Right cardiac atrium (tissue), 5 donors: Measurements from ENCODE around the gene ADORA2B. TPM values are rescaled to one million over a fixed set of nuclear protein-coding genes. Genes with fewer than 3 reads are reported as not detected.

Experiments
- ATAC-seq, 2 donors: fragments of 200-7000 bp; cut with Tn5 transposase; one replicate each; pipeline versions ENCODE4 v1.8.0 to v1.9.1; 2020; ENCODE audit warnings: moderate library complexity in 2 of 2, mild to moderate bottlenecking in 1 of 2
- DNase-seq, 3 donors: peaks; one replicate each; pipeline ENCODE4 v3.0.0-alpha.2; 2020
- H3K27ac ChIP-seq: one replicate; pipeline ENCODE4 v1.5.1; 2013; ENCODE audit warnings: mild to moderate bottlenecking, low read length, control low read depth, moderate library complexity
- H3K27me3 ChIP-seq: one replicate; pipeline ENCODE4 v1.6.1; 2013; ENCODE audit not compliant: control insufficient read depth, insufficient read depth
- H3K4me1 ChIP-seq: one replicate; pipeline ENCODE4 v1.6.1; 2013; ENCODE audit warnings: low read length; ENCODE audit not compliant: control insufficient read depth, insufficient read depth
- H3K4me3 ChIP-seq: one replicate; pipeline ENCODE4 v1.5.1; 2013; ENCODE audit warnings: low read length, control low read depth
- H3K9me3 ChIP-seq: one replicate; pipeline ENCODE4 v1.6.1; 2013; ENCODE audit warnings: low read length; ENCODE audit not compliant: control insufficient read depth
- WGBS: extraction: QIAGEN DNeasy Blood & Tissue Kit; methylation state at CpG from one replicate; pipeline ENCODE4 v1.1.7; 2013; 5-methylcytosine and 5-hydroxymethylcytosine counted together
- intact Hi-C, 4 donors: fragments of 100-400 bp; cut with DNase I; formaldehyde crosslinking; loops; one replicate each; pipeline versions ENCODE4 v1.11.0 to v1.14.0; 2022 to 2023
- polyA plus RNA-seq: library from polyadenylated mRNA; stranded (reverse); fragments of 200-250 nt; gene quantifications from one replicate; pipeline ENCODE4 v1.2.3, GENCODE V29; 2013
- total RNA-seq, 4 donors: library from RNA; stranded (reverse); fragmentation: NEBNext Ultra II Directional; extraction: Animal tissue kit (Norgen Biotek cat#: 25700); gene quantifications; one replicate each; pipeline ENCODE4 v1.2.1, GENCODE V29; 2021
- donor health status: healthy with polysubstance abuse.
- donor health status: DM: no; HTN: yes; CAD: no.
- donor health status: DM: no; HTN: no; CAD: no.
- donor health status: DM: no; HTN: yes; CAD: no; lungs with severe emphysema.
- donor health status: DM: yes; HTN: yes; CAD: no.

ADORA2B gene
- total and polyA plus RNA-seq, 5 donors = 0.28 to 0.64 (median 0.38) TPM

DNA sequence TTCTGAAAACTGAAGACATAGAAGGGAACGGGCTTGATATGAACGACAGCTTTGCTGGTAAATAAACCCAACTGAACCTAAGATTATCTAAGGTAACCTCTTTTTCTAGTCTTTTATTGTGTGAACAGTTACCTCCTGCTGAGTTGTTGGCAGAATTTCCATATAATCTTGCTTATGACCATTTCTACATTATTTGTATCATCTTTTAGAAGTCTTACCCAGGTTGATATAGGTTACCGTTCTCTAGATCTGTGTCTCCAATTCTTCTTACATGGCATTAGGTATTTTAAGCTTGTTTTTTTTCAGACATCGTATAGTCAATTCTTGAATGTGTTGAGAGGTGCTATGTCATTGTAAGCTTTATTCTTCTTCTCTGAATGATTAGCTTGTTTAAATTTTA is 79.0 kb downstream of the ADORA2B start:
- H3K27me3 ChIP-seq = no peaks in the 10 kb centered on the region
- intact Hi-C loops = no loop called here
- no peaks in the 10 kb centered on the region for H3K9me3 ChIP-seq
- no peak for ATAC-seq
- no peak overlapping the region for H3K27ac ChIP-seq
- H3K4me1 ChIP-seq = no peaks in the 10 kb centered on the region
- no peak for DNase-seq
- WGBS = 87% methylated on average over 4 of the region's 4 CpGs
- no peak overlapping the region for H3K4me3 ChIP-seq

GRCh38 chr17:16025202-16025601 is 80.3 kb downstream of the ADORA2B start:
- H3K27ac ChIP-seq = no peak overlapping the region
- no peaks in the 10 kb centered on the region for H3K4me1 ChIP-seq
- intact Hi-C loops = no loop called here
- 98% methylated on average over 1 of the region's 1 CpG for WGBS
- no peak for DNase-seq
- no peak for ATAC-seq
- no peak overlapping the region for H3K4me3 ChIP-seq
- H3K27me3 ChIP-seq = no peaks in the 10 kb centered on the region
- H3K9me3 ChIP-seq = no peaks in the 10 kb centered on the region

Other genes with a start within 250 kb of the ADORA2B start
- 10 to 100 TPM; 17.0 to 25.4 (median 19.4) TPM for gene ZNF286A, start 245.4 kb upstream of the ADORA2B start, total RNA-seq
- gene ZNF286A, start 245.4 kb upstream of the ADORA2B start, polyA plus RNA-seq = 13.0 TPM
- gene TBC1D26, start 212.8 kb upstream of the ADORA2B start, total RNA-seq = not detected
- gene TBC1D26, start 212.8 kb upstream of the ADORA2B start, polyA plus RNA-seq = not detected
- gene ZSWIM7, start 54.6 kb downstream of the ADORA2B start, total RNA-seq = 10 to 100 TPM; 21.9 to 33.3 (median 29.8) TPM
- 45.2 TPM for gene ZSWIM7, start 54.6 kb downstream of the ADORA2B start, polyA plus RNA-seq
- 10 to 100 TPM; 24.7 to 31.8 (median 26.8) TPM for gene TTC19, start 54.7 kb downstream of the ADORA2B start, total RNA-seq
- 17.1 TPM for gene TTC19, start 54.7 kb downstream of the ADORA2B start, polyA plus RNA-seq